GM06990 (cell line): ENCODE results near the gene ZNF444.
"Not testable (repeated sequence)": the region's sequence is repeated elsewhere in the genome, so short reads cannot be mapped to it uniquely, and the experiment has no call there.

Experiments
- DNase-seq: peaks from one replicate; pipeline ENCODE4 v3.0.0-alpha.2; 2011; ENCODE audit not compliant: insufficient read length; ENCODE audit errors: extremely low read depth
- H3K27me3 ChIP-seq: replicated peaks from 2 replicates; pipeline ENCODE4 v1.6.0; 2011; ENCODE audit warnings: low read length; ENCODE audit not compliant: control insufficient read depth, insufficient read depth
- H3K36me3 ChIP-seq: 2 replicates; pipeline ENCODE4 v1.5.1; 2011; ENCODE audit warnings: low read length; ENCODE audit not compliant: control insufficient read depth, insufficient read depth
- H3K4me3 ChIP-seq: replicated peaks from 2 replicates; pipeline ENCODE4 v1.5.1; 2011; ENCODE audit warnings: low read depth, mild to moderate bottlenecking, control low read depth, low read length
- CTCF ChIP-seq: IDR thresholded peaks from 2 replicates; pipeline ENCODE4 v1.5.1; 2011; ENCODE audit warnings: low read length, control low read depth, mild to moderate bottlenecking, inconsistent platforms; ENCODE audit not compliant: insufficient read depth, poor library complexity, severe bottlenecking

ZNF444 gene

GRCh38 chr19:56177564-56178243 lies 36.6 kb downstream of the ZNF444 start:
- TF ChIP-seq CTCF = no peak
- Histone ChIP-seq H3K36me3 (no peaks in the 10 kb centered on the region), H3K4me3 (no peak overlapping the region), H3K27me3 (no peaks in the 10 kb centered on the region)
- no peak for DNase-seq

GRCh38 chr19:56189785-56190184 lies 48.7 kb downstream of the ZNF444 start:
- Histone ChIP-seq H3K4me3 (no peak overlapping the region), H3K36me3 (no peaks in the 10 kb centered on the region), H3K27me3 (no peaks in the 10 kb centered on the region)
- DNase-seq = no peak
- peak; percentile 14 for TF ChIP-seq CTCF

- Histone ChIP-seq H3K4me3 (no peak overlapping the region), H3K36me3 (no peaks in the 10 kb centered on the region), H3K27me3 (no peaks in the 10 kb centered on the region)
- no peak for DNase-seq
- TF ChIP-seq CTCF = peak; percentile 4
Measured at GRCh38 chr19:56191115-56191514, 50.0 kb downstream of the ZNF444 start.

DNA sequence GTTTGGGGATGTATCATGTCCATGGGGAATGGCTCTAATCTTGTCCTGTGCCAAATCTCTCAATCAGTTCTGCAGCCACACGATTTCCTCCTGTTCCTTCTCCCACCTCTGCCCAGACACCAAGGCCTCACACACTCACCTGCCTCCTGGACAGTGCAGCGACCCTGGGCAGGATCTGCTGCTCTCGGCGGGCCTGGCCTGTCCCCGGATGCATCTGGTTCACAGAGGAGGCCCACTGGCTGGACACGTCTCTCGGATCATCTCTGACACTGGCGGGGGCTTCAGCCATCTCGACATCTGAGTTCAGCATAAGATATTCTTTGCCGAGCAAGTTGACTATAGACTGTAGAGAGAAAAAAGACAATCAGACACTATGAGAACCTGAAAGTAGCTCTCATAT lies 50.6 kb downstream of the ZNF444 start:
- no peak for TF ChIP-seq CTCF

DNA sequence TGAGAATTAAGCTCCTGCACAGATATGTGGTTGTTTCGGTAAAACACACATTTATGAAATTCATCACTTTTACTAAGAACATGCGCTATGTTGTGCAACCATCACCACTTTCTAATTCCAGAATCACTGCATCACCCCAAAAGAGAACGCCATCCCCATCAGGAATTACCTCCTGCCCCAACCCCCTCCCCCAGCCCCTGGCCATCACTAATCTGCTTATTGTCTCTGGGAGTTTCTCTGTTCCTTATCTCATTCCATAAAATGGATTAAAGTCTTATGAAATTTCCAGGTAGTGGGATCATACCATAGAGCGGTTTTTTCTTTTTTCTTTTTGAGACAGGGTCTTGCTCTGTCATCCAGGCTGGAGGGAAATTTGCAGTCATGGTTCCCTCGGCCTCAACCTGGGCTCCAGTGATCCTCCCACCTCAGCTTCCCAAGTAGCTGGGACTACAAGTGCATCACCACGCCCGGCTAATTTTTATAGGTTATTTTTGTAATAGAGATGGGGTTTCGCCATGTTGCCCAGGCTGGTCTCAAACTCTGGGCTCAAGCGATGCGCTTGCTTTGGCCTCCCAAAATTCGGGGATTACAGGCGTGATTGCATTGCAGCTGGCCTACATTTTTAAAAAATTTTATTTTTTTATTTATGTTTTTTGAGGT lies 53.0 kb downstream of the ZNF444 start:
- no peaks in the 10 kb centered on the region for H3K27me3 ChIP-seq
- no peak for DNase-seq
- no peak for TF ChIP-seq CTCF
- H3K4me3 ChIP-seq = no peak overlapping the region
- no peaks in the 10 kb centered on the region for H3K36me3 ChIP-seq

More for the DNA sequence above, 50.6 kb downstream of the ZNF444 start:
- no peak overlapping the region for H3K4me3 ChIP-seq
- no peaks in the 10 kb centered on the region for H3K36me3 ChIP-seq
- H3K27me3 ChIP-seq = no peaks in the 10 kb centered on the region
- DNase-seq = no peak

DNA sequence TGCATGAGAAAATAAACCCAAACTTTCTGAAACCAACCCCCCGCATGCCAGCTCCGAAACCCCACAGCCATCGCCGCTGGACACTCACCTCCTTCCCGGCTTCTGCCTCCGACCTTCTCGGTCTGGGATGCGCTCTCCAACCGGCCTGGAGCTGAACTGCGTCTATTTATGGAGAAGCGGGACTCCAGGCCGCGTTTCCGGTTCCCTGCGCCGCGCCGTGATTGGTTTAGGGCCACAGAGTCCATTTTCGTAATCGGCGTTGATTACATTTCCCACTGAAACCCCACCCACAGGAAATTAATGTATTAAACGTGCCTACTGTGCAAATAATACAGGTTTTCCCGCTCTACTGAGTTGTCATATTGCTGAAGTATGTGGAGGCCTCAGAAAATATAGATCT lies 56.6 kb downstream of the ZNF444 start, which contains the start of gene ZSCAN5B:
Gene ZSCAN5B, minus strand, starts transcription at position 138 of the 400 bp plus-strand sequence. CDS start 4,731 bp downstream, outside the sequence.
- not testable (repeated sequence) for H3K4me3 ChIP-seq, H3K36me3 ChIP-seq, DNase-seq, H3K27me3 ChIP-seq
